NCI-H2171 treated with DMSO at 0.1 percent for 48 hours (cell line): ENCODE results near the gene C12orf76.
"Not testable (repeated sequence)": the region's sequence is repeated elsewhere in the genome, so short reads cannot be mapped to it uniquely, and the experiment has no call there.

Source experiments
- DNase-seq: peaks from one replicate; lab custom pipeline; 2025; lab: John Stamatoyannopoulos, UW

C12orf76 gene

GRCh38 chr12:110065540-110065939 is 17.2 kb upstream of the C12orf76 start:
- DNase-seq: no peak

GRCh38 chr12:110062241-110062640 is 13.9 kb upstream of the C12orf76 start:
- no peak for DNase-seq

GRCh38 chr12:110059651-110060000 is 11.3 kb upstream of the C12orf76 start:
- DNase-seq: no peak

GRCh38 chr12:110058875-110059615 is 10.7 kb upstream of the C12orf76 start:
- DNase-seq: peak; percentile 89

- DNase-seq: not testable (repeated sequence)
Measured at GRCh38 chr12:110056643-110057042, 8.3 kb upstream of the C12orf76 start.

GRCh38 chr12:110055375-110056352 is 7.3 kb upstream of the C12orf76 start:
- DNase-seq: not testable (repeated sequence)

GRCh38 chr12:110050927-110051326 is 2.6 kb upstream of the C12orf76 start:
- DNase-seq: no peak

GRCh38 chr12:110049666-110050065 is 1.3 kb upstream of the C12orf76 start:
- not testable (repeated sequence) for DNase-seq

- DNase-seq: not testable (repeated sequence)
Measured at GRCh38 chr12:110049034-110049433, 712 bp upstream of the C12orf76 start.

- no peak for DNase-seq
Measured at GRCh38 chr12:110047297-110047940, 903 bp downstream of the C12orf76 start.

- DNase-seq: no peak
Measured at GRCh38 chr12:110046451-110047187, 1.7 kb downstream of the C12orf76 start.

- no peak for DNase-seq
Measured at GRCh38 chr12:110042264-110042663, 6.1 kb downstream of the C12orf76 start.

- no peak for DNase-seq
Measured at GRCh38 chr12:110039085-110039807, 9.1 kb downstream of the C12orf76 start.

- DNase-seq: no peak
Measured at GRCh38 chr12:110038741-110039084, 9.6 kb downstream of the C12orf76 start.

GRCh38 chr12:110037315-110037714 is 11.0 kb downstream of the C12orf76 start:
- DNase-seq: no peak

GRCh38 chr12:110035534-110036104 is 12.7 kb downstream of the C12orf76 start:
- DNase-seq: no peak

GRCh38 chr12:110033888-110034287 is 14.4 kb downstream of the C12orf76 start:
- DNase-seq: no peak

GRCh38 chr12:110029290-110029815 is 19.0 kb downstream of the C12orf76 start:
- no peak for DNase-seq

GRCh38 chr12:110028323-110028722 is 20.0 kb downstream of the C12orf76 start:
- no peak for DNase-seq

GRCh38 chr12:110024051-110024450 is 24.3 kb downstream of the C12orf76 start:
- DNase-seq: peak; percentile 35
